HG02763 (cell line): ENCODE data around the gene ASIC5.
"Not testable (repeated sequence)": the region's sequence is repeated elsewhere in the genome, so short reads cannot be mapped to it uniquely, and the experiment has no call there.

Experiments
- ATAC-seq: cut with Tn5 transposase; IDR thresholded peaks from one replicate; pipeline ENCODE4 v1.9.1; 2021; ENCODE audit warnings: mild to moderate bottlenecking, moderate library complexity; ENCODE audit not compliant: unreplicated experiment

Gene ASIC5

DNA sequence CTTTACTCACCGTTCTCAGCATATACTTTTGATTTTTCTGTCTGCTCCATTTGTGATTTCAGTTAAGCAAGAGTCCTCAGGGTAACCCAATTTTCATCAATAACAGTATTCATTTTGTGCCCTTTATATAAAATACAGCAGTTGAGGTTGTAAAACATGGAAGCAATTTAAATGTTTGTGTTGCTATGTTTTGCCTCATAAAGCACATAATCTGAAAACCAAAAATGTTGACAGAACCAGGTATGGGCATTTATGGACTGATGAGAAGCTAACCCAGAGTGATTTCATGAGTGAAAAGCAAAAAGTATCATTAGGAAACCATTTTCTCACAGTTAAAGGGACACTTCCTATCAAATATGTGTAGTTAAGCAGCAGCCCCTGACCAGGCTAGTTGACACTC lies at the start of gene ASIC5:
Gene ASIC5 (minus strand): TSS at position 101 of the 400 bp plus-strand sequence. CDS start 51 bp downstream, at position 50.
- no peak for ATAC-seq

DNA sequence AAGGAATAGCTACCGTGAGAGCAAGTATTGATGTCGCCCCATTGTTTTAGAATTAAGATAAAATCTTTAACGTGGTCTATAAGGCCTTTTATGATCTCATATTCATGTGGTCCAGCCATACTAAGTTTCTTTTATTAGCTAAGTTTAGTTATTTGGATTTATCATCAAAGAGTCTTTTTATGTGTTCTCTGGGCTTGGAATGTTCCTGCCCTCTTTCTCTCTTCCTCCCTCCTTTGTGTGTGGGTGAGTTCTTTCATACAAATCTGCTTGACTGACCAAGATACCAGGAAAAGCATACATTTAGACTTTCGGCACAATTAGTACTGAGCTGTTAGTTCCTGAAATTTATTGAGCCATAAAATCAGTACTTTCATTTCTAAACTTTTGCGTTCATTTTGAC lies 48.7 kb upstream of the ASIC5 start:
- ATAC-seq = no peak

- ATAC-seq = no peak
These were observed 45.8 kb upstream of the ASIC5 start for GRCh38 chr4:155911905-155912304.

DNA sequence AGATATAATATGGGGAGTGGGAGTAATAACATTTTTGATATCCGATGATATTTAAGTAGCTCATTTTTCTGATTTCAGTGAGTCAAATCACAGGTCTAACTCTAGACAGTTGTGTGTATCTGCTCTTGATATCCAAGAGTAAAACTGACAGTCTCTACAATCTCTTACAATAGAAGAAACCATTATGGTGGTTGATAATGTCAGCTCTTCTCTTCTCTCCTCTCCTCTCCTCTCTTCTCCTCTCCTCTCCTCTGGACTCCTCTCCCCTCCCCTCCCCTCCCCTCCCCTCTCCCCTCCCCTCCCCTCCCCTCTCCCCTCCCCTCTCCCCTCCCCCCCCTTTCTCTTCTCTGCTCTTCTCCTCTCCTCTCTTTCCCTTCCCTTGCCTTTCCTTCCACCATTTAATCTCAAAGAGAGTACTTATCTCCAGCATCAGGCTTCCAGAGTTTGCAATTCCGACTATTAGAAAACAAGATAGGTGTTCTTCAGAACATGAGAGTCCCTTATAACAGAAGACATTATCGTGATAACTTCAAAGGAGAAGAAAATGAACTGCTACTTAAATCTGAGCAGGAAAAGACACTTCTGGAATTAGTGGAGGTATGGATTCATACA lies 43.6 kb upstream of the ASIC5 start:
- ATAC-seq = no peak

DNA sequence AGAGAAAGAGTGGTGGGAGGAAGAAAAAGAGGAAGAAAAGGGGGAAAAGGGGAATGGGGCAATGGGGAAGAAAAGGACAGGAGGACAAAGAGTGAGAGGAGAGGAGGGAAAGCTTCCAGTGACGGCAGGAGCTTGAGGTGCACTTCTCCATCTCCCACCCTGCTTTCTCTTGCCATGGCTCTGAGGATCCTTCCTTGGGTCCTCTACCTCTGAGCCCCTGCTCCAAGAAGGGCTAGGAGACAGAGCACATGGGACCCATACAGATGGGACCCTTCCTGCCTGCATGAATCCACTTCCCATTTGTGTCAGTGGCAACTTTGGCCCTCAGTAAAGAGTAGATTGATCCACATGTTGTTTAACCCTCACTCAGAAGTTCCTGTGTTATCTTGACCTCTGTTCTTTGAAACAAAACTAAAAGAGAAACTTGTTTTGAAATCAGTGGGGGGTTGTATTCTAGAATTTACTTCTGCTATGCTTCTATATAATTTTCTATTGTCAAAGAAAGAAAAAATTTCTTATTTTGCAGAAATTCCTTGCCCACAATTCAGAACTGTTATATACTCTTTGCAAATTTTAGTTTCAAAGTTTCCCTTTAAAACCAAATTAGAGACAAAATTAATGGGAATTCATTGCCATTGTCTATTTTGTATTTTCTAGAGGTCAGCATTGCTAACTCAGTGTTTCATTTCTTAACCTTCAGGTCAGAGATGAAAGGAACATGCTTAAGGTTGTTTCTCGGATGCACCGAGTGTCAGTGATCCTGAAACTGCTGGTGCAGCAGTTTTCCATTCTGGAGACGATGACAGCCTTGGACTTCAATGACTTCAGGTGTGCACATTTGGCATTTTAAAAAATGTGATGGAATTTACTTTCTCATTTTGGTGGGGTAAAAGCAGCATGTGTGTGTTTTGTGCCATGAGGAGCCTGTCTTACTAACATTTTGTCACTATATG lies 42.4 kb upstream of the ASIC5 start:
- peak; percentile 72 for ATAC-seq

GRCh38 chr4:155907556-155907955 lies 41.5 kb upstream of the ASIC5 start:
- ATAC-seq = no peak

GRCh38 chr4:155906554-155907247 lies 40.6 kb upstream of the ASIC5 start:
- ATAC-seq = no peak

- ATAC-seq = no peak
These were observed 38.3 kb upstream of the ASIC5 start for GRCh38 chr4:155904331-155904730.

DNA sequence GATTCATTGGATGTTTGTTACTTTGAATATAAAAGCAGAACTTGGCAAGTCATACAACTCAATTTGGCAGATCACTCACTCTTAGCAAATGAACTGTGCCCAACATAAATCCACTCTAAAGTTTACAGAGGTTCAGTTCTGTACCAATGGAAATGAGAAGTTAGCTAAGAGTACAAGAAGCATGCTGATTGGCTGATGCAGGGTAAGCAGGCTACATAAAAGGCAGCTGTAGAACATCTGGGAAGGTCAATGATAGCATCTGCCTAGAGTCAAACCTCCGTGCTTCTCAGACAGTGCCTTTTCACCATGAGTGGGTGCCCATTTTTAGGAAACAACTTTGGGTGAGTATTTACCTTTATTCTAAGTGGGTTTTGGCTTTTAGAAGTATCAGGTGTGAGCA lies 37.4 kb upstream of the ASIC5 start, which contains the start of gene TDO2:
Gene TDO2 (plus strand): TSS at position 244 of the 400 bp plus-strand sequence. CDS start 63 bp downstream, at position 307.
- ATAC-seq = no peak

DNA sequence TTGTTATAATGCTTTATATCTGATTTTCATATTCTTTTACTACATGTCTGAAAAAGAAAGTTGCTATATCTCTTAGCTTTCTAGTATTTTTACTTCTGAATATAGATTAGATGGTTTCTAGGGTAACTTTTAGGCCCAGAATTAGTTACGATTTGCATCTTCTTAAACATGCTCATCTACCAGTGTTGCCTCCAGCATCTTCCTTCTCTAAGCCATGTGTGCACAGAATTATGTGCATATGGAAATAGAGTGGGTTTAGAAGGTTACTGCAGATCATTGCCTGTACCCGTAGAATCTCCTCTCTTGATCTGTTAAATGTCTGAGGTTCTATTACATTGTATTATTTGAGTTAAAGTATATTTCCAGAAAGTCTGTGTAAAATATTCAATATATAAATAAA lies 34.9 kb upstream of the ASIC5 start:
- ATAC-seq = no peak

DNA sequence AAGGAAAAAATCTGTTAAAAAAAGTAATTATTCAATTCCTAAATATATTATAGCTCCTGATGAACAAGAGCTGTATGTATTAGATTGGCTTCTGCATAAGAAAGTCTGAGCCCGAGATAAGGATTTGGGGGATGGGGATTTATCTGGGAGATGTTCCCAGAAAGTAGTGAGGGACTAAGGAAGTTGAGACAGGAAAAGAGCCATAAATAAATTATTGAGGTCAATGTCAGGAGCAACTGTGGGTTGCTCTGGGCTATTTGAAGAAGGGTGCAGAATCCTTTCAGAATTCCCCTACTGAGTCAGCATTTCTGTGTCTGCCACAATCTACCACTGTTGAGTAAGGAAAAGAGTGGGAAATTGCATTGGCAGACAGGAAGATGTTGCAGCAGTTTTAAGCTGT lies 34.3 kb upstream of the ASIC5 start:
- ATAC-seq = no peak

DNA sequence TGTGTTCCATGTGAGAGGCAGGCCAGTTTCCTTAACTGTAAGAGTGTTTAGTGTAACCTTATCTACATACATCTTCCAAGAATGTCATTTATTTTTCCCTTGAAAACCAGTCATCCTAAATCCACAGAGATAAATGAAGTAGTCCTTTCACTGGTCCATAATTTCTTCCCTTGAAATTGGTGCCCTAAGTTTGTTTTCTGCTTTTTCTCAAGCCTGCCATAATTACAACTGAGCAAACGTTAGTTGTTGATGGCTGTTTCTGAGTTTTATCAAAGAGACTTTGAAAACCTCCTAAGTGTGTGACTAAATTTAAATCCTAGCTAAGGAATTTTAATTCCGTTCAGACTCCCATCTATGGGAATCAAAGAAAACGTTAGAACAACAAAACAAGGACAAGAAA lies 33.8 kb upstream of the ASIC5 start:
- no peak for ATAC-seq

DNA sequence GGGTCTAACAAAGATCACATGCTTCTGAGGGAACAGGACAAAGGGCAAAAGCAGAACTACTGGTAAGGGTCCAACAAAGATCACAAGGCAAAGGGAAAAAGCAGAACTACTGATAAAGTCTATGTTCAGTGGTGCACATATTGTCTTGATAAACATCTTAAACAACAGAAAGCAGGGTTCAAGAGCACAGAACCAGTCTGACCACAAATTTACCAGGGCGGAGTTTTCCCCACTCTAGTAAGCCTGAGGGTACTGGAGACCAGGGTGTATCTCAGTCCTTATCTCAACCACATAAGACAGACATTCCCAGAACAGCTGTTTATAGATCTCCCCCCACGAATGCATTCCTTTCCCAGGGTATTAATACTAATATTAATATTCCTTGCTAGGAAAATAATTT lies 32.3 kb upstream of the ASIC5 start:
- not testable (repeated sequence) for ATAC-seq

- no peak for ATAC-seq
These were observed 25.0 kb upstream of the ASIC5 start for GRCh38 chr4:155891058-155891457.

DNA sequence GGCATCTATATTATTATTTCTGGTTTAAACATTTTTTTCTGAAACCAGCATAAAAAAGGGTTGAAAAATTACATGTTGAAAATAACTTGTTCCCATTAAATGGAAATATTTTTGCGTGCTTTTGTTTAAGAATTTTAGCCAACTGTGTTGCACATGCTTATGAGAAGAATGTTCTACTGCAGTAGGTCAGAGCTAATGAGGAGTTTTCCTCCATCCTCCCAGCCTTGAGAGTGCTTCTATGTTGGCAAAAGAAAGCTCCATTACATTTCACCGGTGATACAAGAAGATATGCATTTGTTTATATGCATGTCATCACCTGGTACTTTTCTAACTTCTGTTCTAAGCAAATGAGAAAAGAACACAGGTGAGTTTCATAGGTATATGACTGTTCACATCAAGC lies 23.9 kb upstream of the ASIC5 start:
- no peak for ATAC-seq

DNA sequence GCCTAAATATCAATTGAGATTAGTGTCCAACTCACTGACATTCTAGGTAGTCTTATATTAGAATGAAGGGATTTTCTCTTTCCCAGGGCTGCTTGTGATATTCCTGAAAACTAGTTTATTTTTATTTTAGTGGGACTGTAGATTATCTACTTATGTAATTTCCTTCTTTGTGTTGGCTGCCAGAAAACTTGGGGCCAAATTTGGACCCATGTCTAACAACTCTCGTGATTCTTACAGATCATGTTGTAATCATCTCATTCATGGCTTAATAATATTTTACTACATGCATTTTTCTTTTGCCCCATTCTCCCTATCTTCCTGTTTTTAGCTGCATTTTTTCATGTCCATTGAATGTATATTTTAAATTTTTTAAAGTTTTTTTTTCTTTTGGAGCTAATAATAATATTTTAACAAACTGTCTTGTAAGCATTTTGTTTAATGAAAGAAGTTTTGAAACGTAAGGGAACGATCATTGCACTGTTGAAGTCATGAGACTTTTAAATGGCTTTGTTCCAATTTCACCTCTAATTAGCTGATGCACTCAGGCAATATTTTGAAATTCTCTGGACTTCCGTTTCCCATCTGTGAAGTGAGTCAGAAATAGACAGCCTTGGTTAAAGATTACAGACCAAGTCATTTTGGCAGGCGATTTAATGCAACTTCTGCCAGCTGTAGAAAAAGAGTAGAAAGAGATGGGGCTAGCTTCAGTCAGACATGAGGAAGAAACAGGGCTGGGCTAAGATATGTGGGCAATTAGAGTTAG lies 23.1 kb upstream of the ASIC5 start:
- ATAC-seq = peak; percentile 96

DNA sequence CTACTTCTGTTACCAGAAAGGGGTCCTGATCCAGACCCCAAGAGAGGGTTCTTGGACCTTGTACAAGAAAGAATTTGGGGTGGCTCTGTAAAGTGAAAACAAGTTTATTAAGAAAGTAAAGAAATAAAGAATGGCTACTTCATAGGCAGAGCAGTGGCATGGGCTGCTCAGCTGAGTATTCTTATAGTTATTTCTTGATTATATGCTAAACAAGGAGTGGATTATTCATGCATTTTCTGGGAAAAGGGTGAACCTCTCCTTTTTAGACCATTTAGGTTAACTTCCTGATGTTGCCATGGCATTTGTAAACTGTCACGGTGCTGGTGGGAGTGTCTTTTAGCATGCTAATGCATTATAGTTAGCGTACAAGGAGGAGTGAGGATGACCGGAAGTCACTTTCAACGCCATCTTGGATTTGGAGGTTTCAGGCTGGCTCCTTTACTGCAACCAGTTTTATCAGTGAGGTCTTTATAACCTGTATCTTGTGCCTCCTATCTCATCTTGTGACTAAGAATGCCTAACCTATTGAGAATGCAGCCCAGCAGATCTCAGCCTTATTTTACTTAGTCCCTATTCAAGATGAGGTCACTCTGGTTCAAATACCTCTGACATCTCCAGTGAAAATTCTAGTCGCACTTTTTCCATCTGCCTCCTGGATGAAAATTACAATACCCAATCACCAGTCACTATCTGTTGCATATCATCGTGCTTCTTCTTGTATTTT lies 21.9 kb upstream of the ASIC5 start:
- ATAC-seq = no peak

DNA sequence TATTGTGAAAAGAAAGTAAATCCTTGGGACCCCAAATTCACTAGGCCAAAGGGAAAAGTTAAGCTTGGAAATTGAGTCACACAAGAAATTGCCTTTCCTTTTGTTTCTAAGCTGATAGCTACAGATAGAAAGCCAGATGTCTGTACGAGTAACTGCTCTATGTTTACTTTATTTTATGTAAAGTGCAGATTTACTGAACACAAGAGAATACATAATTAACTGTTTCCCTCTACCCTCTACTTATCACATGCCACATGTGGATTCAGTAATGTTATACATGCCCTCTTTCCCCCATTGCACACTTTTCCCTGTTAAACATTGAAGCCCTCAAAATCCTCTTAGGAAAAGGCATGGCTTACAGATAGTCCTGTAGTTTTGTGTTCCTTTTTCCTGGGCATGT lies 21.0 kb upstream of the ASIC5 start:
- no peak for ATAC-seq

DNA sequence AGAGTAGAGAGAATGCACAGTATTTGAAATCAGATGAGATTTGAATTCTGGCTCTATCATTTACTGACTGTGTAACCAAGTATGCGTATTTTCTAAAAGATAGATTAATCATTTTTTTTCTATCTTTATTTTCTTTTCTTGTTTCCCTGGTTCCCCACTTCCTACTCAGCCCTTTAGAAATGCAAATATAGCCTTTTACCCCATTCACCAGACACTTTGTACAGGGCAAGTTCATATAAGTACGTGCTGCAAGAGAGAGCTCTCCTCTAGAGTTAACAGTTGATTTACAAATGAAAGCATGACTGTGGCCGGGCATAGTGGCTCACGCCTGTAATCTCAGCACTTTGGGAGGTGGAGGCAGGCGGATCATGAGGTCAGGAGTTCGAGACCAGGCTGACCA lies 19.6 kb upstream of the ASIC5 start:
- ATAC-seq = no peak

DNA sequence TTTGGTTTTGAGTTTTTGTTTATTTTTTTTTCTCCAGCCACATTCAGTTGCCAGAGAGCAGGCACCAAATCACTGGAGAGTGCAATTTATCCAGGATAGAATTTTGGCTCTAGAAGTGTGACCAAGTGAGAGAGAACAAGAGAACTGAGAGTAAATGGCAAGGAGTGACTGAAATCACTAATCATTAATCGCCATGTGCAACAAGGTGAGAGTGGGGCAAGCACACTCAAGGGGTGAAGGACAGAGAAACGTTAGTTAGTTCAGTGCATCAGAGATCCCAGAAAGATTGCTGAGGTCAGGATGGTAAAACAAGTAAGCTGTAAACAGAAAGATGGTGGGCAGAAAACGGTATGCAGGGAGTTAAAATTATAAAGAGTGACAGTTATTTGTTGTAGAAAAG lies 17.8 kb upstream of the ASIC5 start:
- ATAC-seq = no peak
